A375 (cell line): Measurements from ENCODE around the gene PRMT5. TPM values are rescaled to one million over a fixed set of nuclear protein-coding genes. Genes with fewer than 3 reads are reported as not detected.

Source experiments
- total RNA-seq: library from RNA; depleted of rRNA; stranded (reverse); fragments of >200 nt; shearing (Covaris generic); gene quantifications from 2 replicates; pipeline ENCODE4 v1.2.3, GENCODE V29; 2014; rRNA removed

Gene PRMT5
- total RNA-seq = 49.0 and 68.4 TPM in 2 replicates

DNA sequence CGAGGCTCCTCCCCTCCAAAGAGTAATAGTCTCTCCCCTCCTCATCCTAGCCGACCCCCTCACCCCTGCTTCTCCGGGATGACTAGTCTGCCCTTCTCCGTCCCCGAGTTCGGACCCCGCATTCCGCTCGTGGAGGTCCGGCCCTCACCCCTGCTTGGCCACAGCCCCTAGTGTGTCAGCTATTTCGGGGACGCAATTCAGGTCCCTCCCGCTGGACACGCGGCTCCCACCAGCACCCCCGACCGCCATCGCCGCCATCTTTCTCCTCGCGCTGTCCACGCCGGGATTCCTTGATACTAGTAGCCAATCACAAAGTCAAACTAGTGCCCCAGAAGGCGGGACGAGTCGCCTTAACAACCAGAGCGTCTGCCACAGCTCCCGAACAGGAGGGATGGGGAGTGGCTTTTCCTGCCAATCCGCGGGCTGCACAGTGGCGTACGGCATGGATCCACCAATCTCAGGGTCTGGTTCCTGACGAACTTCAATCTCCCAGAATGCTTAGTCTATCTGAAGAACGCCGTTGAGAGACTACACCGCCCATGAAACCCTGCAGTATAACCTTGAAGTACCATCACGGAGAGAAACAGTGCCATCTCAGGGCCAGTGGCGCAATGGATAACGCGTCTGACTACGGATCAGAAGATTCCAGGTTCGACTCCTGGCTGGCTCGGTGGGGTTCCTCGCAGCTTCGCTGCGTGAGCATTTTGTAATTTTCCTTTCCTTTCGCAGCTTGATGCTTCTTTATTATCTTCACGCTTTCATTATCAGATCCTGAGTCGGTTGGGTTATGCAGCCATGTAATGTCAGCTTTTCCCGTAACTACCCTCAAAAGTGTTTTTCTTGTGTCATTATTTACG, at the start of gene PRMT5:
Gene PRMT5, minus strand, starts transcription at position 273 of the 857 bp plus-strand sequence. Its CDS starts 15 bp downstream, at position 258.

DNA sequence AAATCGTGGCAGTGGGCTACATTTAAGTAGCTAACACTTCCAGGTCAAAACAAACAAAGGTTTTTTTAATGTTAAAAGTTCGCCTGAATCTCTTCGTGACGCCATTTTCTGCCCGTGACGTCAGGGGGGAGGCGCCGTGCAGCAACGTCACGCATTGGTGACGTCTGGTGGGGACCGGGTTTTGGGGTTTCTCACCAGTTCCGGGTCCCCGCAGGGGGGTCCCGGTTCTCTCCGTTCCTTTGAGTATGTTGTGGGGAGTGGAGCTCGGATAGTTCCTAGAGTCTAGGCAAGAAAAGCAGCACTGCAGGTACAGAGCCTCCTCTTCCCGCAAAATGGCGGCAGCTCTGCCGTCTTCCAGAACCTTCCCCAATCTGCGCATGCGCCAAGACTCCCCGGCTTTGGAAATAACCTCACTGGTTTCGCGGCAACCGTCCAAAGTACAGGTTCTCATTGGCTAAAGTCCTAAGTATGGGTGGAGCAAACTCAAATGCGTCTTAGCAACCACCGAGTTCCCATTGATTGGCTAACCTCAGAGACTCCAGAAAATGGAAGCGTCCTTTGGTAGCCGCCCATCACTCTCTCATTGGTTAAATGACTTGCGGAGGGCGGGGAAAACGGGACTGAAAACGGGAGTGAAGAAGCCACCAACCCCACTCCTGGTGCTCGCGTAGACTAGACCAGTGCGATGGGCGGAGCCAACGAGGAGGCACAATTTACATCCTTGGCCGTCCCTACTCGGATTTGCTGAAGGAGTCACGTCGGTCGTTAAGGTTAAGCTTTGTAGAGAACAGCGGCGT, 10.2 kb downstream of the PRMT5 start, which contains the start of gene RBM23:
Gene RBM23, minus strand, starts transcription at position 346 of the 797 bp plus-strand sequence.

DNA sequence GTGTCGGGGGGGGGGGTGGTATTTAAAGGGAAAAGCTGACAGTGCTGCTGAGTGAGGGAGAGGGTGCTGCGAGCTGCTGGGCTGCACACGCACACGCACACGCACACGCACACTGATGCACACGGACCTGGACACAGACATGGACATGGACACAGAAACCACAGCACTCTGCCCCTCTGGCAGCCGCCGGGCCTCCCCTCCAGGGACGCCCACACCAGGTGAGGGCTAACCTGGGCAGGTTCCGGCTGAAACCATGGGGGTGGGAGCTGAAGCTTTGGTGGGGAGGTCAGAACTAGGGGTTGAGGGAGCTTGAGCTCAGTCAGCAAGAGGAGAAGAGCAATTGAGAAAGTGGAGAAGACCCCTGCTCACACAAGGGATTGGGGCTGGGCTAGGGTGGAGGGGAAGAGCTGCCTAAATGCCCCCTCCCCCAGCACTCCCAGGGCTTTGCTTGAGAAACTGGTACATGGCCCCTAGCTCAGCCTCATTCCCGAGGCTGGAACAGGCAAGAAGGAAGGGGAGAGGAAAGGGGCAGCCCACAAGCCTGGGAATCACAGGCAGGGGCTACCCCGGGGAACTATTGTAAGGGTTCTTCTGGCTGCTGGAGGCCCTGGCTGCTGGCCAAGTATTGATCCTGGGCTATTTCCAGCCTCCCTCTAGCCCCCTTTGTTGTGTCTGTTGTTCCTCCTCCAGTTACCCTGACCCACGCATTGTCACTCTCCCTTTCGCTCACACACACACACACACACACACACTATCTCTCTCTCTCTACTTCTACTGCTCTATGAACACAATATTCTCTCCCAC, 45.8 kb downstream of the PRMT5 start, which contains the start of gene REM2:
Gene REM2, plus strand, starts transcription at position 50 of the 804 bp plus-strand sequence. Its CDS starts 66 bp downstream, at position 116.

DNA sequence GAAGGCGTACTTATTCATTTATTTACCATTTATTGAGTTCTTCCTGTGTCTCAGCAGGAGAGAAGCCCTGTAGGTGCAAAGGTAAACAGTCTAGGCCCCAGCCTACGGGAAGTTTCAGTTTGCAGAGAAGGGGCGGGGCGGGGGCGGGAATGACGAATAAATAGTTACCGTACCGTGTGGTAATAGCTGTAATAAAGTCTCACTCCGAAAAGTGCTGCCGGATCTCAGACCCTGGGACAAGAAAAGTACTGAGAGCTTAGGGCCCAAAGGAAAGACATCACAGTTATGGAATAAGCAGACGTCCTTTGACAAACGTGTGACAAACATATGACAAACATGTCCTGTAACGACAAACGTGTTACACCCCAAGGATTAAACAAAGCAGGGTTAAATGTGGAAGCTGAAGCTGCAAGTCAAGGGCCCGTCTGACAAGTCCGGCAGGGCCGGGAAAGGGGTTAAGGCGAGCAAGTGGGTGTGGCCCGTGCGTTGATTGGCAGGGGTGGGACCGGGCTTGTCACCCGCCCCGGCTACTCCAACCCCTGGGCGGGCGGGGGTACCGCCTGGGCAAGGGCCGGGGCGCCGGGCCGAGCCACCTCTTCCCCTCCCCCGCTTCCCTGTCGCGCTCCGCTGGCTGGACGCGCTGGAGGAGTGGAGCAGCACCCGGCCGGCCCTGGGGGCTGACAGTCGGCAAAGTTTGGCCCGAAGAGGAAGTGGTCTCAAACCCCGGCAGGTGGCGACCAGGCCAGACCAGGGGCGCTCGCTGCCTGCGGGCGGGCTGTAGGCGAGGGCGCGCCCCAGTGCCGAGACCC, 57.7 kb downstream of the PRMT5 start, which contains the start of gene LRP10:
Gene LRP10, plus strand, starts transcription at position 517 of the 809 bp plus-strand sequence. CDS start 564 bp downstream, outside the sequence.

Other genes with a start within 250 kb of the PRMT5 start
- 80.0 and 85.1 TPM in 2 replicates for gene OXA1L, start 162.7 kb downstream of the PRMT5 start, total RNA-seq
- gene SLC7A7, start 113.9 kb downstream of the PRMT5 start, total RNA-seq = 0.11 and 0.16 TPM in 2 replicates
- 59.9 and 95.0 TPM in 2 replicates for gene MRPL52, start 99.5 kb downstream of the PRMT5 start, total RNA-seq
- 79.9 and 82.8 TPM in 2 replicates for gene MMP14, start 92.8 kb downstream of the PRMT5 start, total RNA-seq
- gene LRP10, start 57.6 kb downstream of the PRMT5 start, total RNA-seq = 17.8 and 19.9 TPM in 2 replicates
- 0.11 and 0.57 TPM in 2 replicates for gene REM2, start 46.2 kb downstream of the PRMT5 start, total RNA-seq
- 65.1 and 69.1 TPM in 2 replicates for gene RBM23, start 10.2 kb downstream of the PRMT5 start, total RNA-seq
- gene HAUS4, start 27.7 kb upstream of the PRMT5 start, total RNA-seq = 58.1 and 61.4 TPM in 2 replicates
- 63.6 and 64.3 TPM in 2 replicates for gene AJUBA, start 53.2 kb upstream of the PRMT5 start, total RNA-seq
- gene C14orf93, start 80.8 kb upstream of the PRMT5 start, total RNA-seq = 11.6 and 13.6 TPM in 2 replicates
- 184 and 201 TPM in 2 replicates for gene PSMB5, start 105.5 kb upstream of the PRMT5 start, total RNA-seq
- not detected in 2 replicates for gene PSMB11, start 112.8 kb upstream of the PRMT5 start, total RNA-seq
- 7.8 and 8.1 TPM in 2 replicates for gene CDH24, start 128.1 kb upstream of the PRMT5 start, total RNA-seq
- gene ACIN1, start 165.8 kb upstream of the PRMT5 start, total RNA-seq = 87.0 and 102 TPM in 2 replicates
- gene C14orf119, start 166.1 kb upstream of the PRMT5 start, total RNA-seq = 29.7 and 29.8 TPM in 2 replicates
- gene CIROP, start 175.6 kb upstream of the PRMT5 start, total RNA-seq = not detected in 2 replicates
- not detected in 2 replicates for gene CEBPE, start 189.9 kb upstream of the PRMT5 start, total RNA-seq